GM20000 (cell line): ENCODE results near the gene TSEN2.

ENCODE experiments used
- DNase-seq: peaks from one replicate; pipeline ENCODE4 v3.0.0; 2012; ENCODE audit warnings: low spot score
- TF ChIP-seq, protein P1 (sequence below): IDR thresholded peaks from 2 replicates; pipeline ENCODE4 v1.5.1; 2012; ENCODE audit warnings: mild to moderate bottlenecking, control low read depth; ENCODE audit errors: extremely low read depth, missing control alignments

TSEN2 gene

DNA sequence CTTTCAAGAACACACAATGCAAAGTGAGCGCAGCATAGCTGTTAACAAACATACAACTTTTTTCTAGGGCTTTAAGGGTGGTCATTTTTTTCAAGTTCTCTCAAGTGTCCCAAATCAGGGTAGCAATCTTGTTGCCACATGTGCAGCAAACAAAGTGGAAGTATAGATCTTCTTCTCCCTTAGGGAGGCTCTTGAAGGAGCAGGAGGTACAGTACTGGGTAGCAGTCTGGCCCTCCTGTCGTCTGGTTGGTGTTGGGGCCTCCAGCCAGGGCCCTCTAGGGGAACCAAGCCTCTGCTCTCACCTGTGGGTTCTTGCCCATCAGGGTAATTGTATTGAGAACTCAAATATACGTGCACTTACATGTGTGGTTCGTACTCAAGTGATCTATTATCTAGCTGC lies 98.5 kb downstream of the TSEN2 start:
- TF ChIP-seq, protein P1, sequence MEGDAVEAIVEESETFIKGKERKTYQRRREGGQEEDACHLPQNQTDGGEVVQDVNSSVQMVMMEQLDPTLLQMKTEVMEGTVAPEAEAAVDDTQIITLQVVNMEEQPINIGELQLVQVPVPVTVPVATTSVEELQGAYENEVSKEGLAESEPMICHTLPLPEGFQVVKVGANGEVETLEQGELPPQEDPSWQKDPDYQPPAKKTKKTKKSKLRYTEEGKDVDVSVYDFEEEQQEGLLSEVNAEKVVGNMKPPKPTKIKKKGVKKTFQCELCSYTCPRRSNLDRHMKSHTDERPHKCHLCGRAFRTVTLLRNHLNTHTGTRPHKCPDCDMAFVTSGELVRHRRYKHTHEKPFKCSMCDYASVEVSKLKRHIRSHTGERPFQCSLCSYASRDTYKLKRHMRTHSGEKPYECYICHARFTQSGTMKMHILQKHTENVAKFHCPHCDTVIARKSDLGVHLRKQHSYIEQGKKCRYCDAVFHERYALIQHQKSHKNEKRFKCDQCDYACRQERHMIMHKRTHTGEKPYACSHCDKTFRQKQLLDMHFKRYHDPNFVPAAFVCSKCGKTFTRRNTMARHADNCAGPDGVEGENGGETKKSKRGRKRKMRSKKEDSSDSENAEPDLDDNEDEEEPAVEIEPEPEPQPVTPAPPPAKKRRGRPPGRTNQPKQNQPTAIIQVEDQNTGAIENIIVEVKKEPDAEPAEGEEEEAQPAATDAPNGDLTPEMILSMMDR, result no peak
- no peak for DNase-seq
